ENCODE data around the gene PUM1.

GRCh38 chr1:30920827-30921226 is 144.7 kb downstream of the PUM1 start:
- TF ChIP-seq POLR2A (IDR thresholded peaks at IDR 0.05) (no peak), POLR2AphosphoS5 (IDR thresholded peaks at IDR 0.05; ENCODE audit: insufficient read depth in 1 of 2, low read depth in 1 of 2) (no peak), CTCF (IDR thresholded peaks at IDR 0.05) (no peak)

Data from vagina (tissue), 2 donors.